ENCODE data around the gene FBXO33. TPM values are rescaled to one million over a fixed set of nuclear protein-coding genes. Genes with fewer than 3 reads are reported as not detected.

FBXO33 gene
- total RNA-seq, 1 experiment from 2014 or later: 8.8 TPM

- H3K4me3 Mint-ChIP-seq: no peak overlapping the region
- no peaks in the 10 kb centered on the region for H3K79me2 ChIP-seq (ENCODE audit: insufficient read depth, low read length)
- H2BK20ac ChIP-seq (ENCODE audit: low read depth, low read length, poor library complexity, severe bottlenecking): no peak overlapping the region
- no peaks in the 10 kb centered on the region for H3K9me3 ChIP-seq (ENCODE audit: control insufficient read depth, low read depth, low read length)
- H3K36me3 Mint-ChIP-seq (ENCODE audit: insufficient read depth in 1 of 3, low read depth in 3 of 3): peaks cover 13 to 21% (median 20%) of the 10 kb centered on the region in 3 experiments
- H4K5ac ChIP-seq (ENCODE audit: insufficient read length, low read depth, low read length): no peak overlapping the region
- no peaks in the 10 kb centered on the region for H3K4me1 ChIP-seq (ENCODE audit: insufficient read depth, low read length)
- no peak overlapping the region for H2BK12ac ChIP-seq (ENCODE audit: insufficient read length, low read depth, low read length)
- H2AK5ac ChIP-seq (ENCODE audit: insufficient read length, low read length): no peak overlapping the region
- H3K9ac ChIP-seq (ENCODE audit: extremely low read depth, insufficient read length, low read length): no peak overlapping the region
- H3K27me3 Mint-ChIP-seq (ENCODE audit: low read depth): no peaks in the 10 kb centered on the region
- no peak overlapping the region for H3K27ac ChIP-seq (ENCODE audit: insufficient read length, low read depth, low read length)
- H3K4me1 Mint-ChIP-seq: no peaks in the 10 kb centered on the region
- no peak overlapping the region for H3K23ac ChIP-seq (ENCODE audit: insufficient read length, low read depth, low read length)
- no peak overlapping the region for H3K56ac ChIP-seq (ENCODE audit: insufficient read length, low read depth, low read length)
- H3K18ac ChIP-seq (ENCODE audit: insufficient read length, low read depth, low read length): no peak overlapping the region
- no peaks in the 10 kb centered on the region for H3K79me1 ChIP-seq (ENCODE audit: insufficient read depth, low read depth, low read length, poor library complexity, severe bottlenecking)
- H2BK120ac ChIP-seq (ENCODE audit: low read depth, low read length, poor library complexity, severe bottlenecking): no peak overlapping the region
- no peak overlapping the region for H2BK5ac ChIP-seq (ENCODE audit: insufficient read length, low read length)
- no peak overlapping the region for H2AFZ ChIP-seq (ENCODE audit: low read length)
- DNase-seq: no peak
- no peak overlapping the region for H3K14ac ChIP-seq (ENCODE audit: insufficient read depth, low read length)
- H3K27ac Mint-ChIP-seq: no peak overlapping the region
- no peaks in the 10 kb centered on the region for H4K20me1 ChIP-seq (ENCODE audit: control insufficient read depth, insufficient read depth, insufficient read length)
- no peaks in the 10 kb centered on the region for H3K27me3 ChIP-seq (ENCODE audit: insufficient read depth, low read length)
- no peak overlapping the region for H3T11ph ChIP-seq (ENCODE audit: low read length)
- no peak overlapping the region for H4K8ac ChIP-seq (replicated peaks; ENCODE audit: insufficient read length, low read depth, low read length)
- H3K4me2 ChIP-seq (ENCODE audit: insufficient read depth, insufficient read length, low read length): no peak overlapping the region
- no peaks in the 10 kb centered on the region for H3K23me2 ChIP-seq (ENCODE audit: insufficient read length, low read depth, low read length, poor library complexity, severe bottlenecking)
- H4K91ac ChIP-seq (ENCODE audit: insufficient read length, low read depth, low read length): no peak overlapping the region
- H2BK15ac ChIP-seq (ENCODE audit: low read depth, low read length): no peak overlapping the region
- no peak overlapping the region for H3K4ac ChIP-seq (ENCODE audit: low read depth, low read length)
- peaks cover 11% of the 10 kb centered on the region in 2 experiments for H3K9me3 Mint-ChIP-seq
- no CpG with 5 or more reads among the region's 9 CpGs for WGBS (ENCODE audit: extremely low coverage, insufficient read length, low lambda C conversion rate)
- no peak for TF ChIP-seq CTCF (conservative IDR thresholded peaks at IDR 0.05)
Observed at GRCh38 chr14:39351708-39352107, 80.5 kb downstream of the FBXO33 start.

Data from H9 (cell line).